ENCODE results near the gene SPTBN1. TPM values are rescaled to one million over a fixed set of nuclear protein-coding genes. Genes with fewer than 3 reads are reported as not detected.

SPTBN1 gene
- total RNA-seq = 206 TPM

DNA sequence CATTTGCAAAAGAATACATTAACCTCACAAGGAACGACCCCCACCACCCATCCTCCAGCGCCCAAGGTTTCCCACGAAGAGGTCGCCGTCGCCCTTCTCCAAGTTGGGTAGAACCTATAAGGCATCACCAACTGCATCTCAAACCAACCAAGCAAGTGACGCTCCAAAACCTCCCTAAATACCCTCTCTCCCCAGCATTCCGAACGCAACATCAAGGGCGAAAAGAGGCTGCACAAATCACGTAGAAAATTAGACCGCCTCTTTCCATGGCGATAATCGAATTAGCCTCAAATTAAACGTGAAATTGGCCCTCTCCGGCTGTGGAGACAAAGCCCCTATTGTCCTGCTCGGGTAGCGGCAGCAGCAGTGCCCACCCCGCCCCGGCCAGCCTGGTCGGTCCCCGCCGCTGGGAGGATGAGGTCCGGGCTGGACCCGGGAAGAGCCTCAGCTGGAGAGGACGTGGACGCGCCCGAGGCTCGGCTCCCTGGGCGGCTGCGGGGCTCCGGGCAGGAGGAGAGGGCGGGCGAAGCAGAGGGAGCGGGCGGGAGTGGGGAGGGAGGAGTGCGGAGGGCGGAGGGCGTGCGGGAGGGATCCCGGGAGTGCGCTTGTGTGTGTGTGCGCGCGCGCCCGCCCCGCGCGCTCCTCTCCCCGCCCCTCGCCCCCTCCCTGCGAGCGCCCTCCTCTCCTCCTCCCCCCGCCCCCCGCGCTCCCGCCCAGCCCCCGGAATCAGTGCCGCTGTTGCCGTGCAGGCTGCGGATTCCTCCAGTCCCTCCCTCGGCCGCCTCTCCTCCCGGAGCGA lies at the start of gene SPTBN1:
SPTBN1 (plus strand) TSS at position 765 of the 799 bp plus-strand sequence. CDS start 70,092 bp downstream, outside the sequence.
- peak in 2 of 3 donors; percentile 82 to 83 for DNase-seq (ENCODE audit: low read depth in 2 of 3, low spot score in 2 of 3)

DNA sequence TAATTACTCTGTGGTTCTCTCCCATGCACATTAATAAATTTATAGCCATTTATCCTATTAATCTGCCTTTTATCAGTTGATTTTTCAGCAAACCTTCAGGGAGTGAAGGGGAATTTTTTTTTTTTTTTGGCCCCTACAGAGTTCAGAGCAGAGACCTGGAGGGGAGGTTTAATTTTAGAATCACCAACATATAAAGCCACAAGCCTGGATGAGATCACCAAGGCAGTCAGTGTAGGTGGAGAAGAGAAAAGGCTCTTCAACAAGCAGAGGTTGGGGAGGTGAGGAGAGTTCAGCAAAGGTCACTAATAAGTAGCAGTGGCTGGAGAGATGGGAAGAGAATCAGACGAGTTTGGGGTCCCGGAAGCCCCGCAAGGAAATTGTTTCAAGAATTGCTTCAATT lies 48.4 kb upstream of the SPTBN1 start:
- DNase-seq (ENCODE audit: low read depth in 2 of 3, low spot score in 2 of 3) = no peak

DNA sequence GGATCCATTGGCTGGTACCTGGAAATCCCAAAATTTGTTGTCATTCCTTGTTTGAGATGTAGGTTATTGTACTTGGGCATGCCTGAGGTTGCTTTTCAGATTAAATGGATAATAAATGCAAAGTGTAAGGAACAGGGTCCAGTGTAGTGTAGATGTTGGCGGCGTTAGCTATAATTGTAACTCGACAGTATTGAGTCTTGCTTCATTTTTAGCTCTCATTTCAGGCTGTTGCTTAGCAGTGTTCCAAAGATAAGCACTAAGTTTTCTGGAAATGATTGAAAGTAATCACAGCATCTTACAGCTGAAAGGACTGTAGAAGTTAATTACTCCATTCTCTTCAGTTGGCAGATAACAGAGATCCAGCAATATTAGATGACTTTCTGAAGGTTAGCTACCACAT lies 47.8 kb upstream of the SPTBN1 start:
- DNase-seq (ENCODE audit: low read depth in 2 of 3, low spot score in 2 of 3) = no peak

DNA sequence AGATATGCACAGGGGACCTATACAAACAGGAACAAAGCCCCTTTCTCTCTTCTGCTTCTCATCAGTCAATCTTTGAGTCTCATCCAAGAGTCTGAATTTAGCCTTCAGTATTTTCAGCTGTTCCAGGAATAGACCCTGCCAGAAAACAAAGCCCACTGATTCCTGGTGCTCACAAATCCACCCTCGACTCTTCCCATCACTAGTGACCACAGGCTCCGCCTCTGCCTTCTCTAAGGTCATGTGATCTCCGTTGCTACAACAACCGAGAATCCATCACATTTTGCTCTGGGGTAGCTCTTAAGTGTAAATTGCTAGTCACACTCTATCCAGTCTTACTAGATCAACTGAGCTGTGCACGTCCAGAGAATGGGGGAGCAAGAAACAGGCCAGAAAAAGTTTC lies 46.4 kb upstream of the SPTBN1 start:
- no peak for DNase-seq (ENCODE audit: low read depth in 2 of 3, low spot score in 2 of 3)

DNA sequence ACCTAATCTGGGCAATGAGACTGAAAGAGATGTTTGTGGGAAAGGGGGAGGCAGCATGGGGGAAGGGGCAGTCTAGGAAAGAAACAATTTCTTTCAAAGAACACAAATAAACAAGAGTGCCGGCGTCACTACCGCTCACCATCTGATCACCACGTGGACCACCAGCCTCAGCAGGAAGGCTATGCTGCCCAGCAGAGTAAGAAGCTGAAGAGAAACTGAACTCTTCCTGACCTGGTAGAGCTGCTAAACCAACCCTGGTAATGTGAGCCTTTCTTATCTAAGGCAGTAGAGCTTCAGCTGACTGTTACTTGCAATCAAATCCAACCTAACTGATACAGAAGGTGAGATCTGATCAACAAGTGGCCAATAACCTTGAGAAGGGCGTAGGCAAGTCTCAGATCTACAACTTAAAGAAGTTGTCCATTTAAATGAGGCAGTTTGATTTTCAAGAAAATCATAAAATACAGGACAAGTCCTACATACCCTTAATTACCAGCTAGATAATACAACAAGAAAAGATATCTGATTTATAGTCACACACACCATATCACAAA lies 44.2 kb upstream of the SPTBN1 start:
- no peak for DNase-seq (ENCODE audit: low read depth in 2 of 3, low spot score in 2 of 3)

DNA sequence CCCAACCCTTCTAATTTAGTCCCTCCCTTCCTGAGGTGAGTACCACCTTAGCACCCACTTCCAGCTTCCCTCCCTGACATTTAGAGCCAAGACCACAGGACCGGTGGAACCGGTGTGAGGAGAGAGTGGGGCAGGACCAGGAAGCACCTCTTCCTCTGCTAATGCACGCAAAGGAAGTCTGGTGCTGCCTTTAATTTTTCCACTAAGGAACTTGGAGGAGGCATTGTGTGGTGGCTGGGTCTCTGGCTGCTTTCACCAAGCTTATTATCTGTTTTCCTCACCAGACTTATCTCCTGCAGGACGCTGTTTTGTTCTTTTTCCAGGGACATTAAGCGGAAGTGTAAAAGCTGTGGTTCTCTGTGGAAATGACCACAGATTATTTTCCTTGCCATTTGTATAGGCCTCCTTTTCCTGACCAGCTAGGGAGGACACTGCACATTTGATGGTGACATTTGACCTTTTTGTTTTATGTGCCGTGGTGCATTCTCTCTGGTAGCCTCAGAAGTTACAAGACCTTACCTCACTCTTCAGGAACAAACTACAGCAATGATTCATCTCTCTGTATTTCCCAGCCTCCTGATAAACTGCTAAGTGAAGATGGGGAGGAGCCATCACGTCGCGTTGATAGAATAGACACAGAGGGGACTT lies 39.8 kb upstream of the SPTBN1 start:
- no peak for DNase-seq (ENCODE audit: low read depth in 2 of 3, low spot score in 2 of 3)

DNA sequence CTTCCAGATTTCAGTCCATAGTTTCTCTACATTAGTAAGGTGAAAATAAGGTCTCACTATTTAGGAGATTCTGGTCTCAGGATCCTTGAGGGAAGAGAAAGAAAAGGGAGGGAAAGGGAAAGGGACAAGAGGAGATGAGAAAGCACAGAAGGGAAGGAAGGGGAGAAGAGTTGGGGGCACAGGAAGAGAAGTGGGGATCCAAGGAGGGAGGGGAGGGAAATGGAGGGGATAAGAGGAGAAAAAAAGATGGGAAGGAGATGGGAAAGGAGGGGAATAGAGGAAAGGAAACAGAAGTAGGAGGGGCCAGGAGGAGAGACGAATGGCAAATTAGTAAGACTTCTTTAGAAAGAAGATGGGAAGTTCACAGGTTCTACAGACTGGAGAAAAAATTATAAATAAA lies 39.2 kb upstream of the SPTBN1 start:
- no peak for DNase-seq (ENCODE audit: low read depth in 2 of 3, low spot score in 2 of 3)

DNA sequence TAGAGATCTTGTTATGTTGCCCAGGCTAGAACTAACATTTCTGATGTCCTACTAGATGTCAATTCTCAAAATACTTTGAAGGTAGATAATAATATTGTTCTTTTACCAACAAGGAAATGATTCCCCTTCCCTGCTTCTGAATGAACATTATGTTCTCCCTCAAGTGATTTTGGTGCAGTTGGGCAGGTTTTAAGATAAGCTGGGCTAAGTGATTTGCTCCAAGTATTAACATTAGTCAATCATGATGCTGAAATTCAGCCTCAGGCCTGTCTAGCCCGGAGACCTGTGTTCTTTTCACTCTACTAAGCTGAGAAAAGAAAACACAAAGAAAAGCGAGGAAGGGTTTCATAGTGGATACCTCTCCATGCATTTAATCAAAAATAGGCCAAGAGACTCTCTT lies 38.5 kb upstream of the SPTBN1 start:
- no peak for DNase-seq (ENCODE audit: low read depth in 2 of 3, low spot score in 2 of 3)

DNA sequence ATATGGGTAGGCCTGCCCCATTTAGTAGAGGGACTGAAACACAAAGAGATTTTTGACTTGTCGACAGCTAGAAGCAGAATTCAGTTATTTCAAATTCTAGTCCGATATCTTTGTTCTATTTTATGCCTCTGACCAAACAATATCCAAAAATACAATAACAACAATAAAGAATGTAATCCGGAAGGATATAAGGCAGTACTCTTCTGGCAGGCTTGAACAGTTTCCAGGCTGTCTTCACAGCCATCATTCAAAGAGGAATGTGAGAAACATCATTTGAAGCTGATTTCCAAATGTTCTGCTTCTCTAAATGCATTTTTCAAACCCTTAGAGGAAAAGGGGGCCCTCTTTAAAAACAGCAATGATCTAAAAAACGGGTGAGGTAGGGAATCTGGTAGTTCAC lies 36.7 kb upstream of the SPTBN1 start:
- DNase-seq (ENCODE audit: low read depth in 2 of 3, low spot score in 2 of 3) = no peak

DNA sequence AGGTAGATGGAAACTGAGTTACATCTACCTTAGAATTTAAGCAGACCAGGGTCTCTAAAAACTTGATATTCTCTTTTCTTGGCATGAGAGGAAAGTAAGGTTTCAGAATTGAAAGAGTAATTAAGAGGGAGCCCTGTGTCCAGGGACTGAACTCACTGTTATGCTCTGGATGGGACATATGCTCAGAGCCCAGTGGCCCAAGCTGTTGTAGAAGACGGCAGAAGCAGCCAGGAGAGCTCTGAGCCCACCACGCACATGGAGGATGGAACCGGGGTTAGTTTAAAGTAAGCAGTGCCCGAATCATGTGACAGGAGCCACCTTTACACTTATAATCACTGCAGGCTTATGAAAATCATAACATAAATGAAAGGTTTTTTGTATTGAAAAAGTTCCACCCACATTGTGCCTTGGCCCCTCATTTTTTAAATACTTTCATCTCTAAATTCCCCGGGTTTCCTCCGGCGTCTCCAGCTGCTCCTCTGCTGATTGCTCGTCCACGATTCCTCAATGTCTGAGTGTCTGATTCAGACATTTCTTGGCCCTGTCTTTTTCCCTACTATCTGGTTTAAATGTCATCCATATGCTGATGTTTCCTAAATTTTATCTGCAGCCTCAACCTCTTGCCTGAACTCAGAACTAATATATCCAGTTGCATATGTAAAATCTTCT lies 36.1 kb upstream of the SPTBN1 start:
- no peak for DNase-seq (ENCODE audit: low read depth in 2 of 3, low spot score in 2 of 3)

DNA sequence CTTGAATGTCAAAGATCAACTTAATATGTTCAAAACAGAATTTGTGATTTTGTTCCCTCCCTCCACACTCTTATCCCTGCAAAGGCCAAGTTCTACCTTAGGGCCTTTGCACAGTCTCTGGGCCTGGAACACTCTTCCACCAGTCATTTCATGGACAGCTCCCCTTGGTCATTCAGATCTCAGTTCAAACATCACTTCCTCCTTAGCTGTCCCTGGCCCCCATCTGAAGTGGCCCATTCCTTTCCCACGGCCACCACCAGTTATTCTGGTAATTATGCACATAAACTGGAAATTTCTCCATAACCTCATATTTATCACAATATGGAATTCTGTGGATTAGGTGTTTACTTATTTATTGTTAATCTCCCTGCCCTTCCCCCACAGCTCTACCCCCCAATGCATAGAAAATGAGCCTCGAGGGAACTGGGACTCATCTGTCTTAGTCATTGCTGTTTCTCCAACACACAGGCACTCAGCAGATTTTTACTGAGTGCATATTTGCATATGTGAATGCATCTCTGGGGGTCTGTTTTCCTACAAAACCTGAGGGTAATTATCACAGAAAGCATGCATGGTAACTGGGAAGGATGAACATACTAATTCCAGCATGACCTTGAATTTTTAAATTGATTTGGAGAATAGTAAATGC lies 35.5 kb upstream of the SPTBN1 start:
- no peak for DNase-seq (ENCODE audit: low read depth in 2 of 3, low spot score in 2 of 3)

DNA sequence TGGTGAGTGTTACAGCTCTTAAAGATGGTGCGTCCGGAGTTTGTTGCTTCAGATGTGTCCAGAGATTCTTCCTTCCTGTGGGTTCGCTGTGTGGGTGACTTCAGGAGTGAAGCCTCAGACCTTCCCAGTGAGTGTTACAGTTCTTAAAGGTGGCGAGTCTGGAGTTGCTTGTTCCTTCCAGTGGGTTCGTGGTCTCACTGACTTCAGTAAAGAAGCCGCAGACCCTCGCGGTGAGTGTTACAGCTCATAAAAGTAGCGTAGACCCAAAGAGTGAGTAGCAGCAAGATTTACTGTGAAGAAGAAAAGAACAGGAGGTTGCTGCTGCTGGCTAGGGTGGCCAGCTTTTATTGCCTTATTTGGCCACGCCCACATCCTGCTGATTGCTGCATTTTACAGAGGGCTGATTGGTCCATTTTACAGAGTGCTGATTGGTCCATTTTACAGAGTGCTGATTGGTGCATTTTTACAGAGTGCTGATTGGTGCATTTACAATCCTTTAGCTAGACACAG lies 34.0 kb upstream of the SPTBN1 start:
- peak in 2 of 3 donors; percentile 59 to 82 for DNase-seq (ENCODE audit: low read depth in 2 of 3, low spot score in 2 of 3)

DNA sequence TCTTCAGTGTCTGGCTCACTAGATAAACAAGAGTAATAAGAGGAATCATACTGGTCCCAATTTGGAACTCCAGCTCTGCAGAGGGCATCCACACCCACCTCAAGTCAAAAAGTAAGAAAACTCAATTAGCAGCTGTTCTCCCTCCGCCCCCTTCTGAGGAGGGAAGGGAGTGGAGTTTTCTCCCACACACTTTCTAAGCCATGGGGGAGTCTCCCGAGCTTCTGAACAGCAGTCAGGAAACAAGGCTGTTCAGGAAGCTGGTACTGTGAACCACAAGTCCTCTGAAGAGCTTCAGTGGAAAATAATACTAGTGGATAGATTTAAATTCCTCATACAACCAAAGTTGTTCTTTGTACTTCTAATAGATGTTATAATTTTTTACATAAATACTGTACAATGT lies 32.9 kb upstream of the SPTBN1 start:
- DNase-seq (ENCODE audit: low read depth in 2 of 3, low spot score in 2 of 3) = no peak

DNA sequence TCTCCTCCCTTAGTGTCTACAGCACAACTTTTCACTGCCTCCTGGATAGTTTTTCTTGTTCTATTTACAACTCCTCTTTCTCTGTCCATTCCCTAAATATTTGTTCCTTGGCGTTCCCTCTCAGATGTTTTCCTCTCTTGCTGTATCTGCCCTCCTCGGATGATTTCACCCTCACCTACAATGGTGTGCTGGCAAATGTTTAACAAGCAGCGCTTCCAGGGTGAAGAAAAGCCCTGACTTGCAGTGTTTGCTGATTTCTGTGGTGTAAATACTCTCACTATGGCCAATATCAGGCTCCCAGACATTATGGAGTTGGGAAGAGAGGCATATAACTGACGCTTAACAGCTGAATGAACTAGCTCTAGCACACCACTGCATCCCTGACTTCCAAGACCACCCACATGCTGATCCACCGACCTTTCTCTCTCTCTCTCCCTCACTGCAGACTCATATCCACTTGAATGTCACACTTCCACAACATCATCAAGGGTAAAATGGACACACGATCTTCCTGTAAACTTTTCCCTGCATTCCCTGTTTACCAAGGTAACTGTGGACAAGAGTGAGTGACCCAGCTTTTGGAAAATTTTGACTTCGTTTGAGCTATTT lies 31.5 kb upstream of the SPTBN1 start:
- DNase-seq (ENCODE audit: low read depth in 2 of 3, low spot score in 2 of 3) = no peak

DNA sequence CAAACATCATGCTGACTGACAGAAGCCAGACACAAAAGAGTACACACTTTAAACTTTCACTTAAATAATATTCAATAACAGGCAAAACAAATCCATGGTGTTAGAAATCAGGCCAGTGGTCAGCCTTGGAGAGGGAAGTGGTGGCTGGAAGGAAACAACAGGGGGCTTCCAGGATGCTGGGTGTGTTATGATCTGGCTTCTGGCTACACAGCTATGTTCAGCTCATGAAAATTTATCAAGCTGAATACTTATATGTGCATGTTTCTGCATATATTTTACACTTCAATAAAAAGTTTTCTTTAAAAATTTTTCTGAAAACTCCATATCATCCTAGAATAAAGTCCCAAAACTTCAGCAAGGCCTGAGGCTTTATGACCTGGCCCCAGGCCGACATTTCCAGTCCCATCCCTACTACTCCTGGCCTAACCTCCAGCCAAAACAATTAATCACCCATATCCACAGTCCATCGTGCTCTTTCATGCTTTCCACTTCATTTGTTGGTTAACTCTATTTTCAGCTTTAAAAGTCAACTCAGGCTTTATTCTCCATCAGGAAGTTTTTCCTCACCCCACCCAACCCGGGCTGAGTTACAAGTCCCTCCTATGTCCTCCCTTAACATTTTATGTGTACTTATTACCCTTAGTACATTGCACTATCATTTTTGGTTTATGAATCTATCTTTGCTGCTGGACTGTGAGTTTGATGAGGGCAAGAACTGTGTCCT lies 27.9 kb upstream of the SPTBN1 start:
- no peak for DNase-seq (ENCODE audit: low read depth in 2 of 3, low spot score in 2 of 3)

DNA sequence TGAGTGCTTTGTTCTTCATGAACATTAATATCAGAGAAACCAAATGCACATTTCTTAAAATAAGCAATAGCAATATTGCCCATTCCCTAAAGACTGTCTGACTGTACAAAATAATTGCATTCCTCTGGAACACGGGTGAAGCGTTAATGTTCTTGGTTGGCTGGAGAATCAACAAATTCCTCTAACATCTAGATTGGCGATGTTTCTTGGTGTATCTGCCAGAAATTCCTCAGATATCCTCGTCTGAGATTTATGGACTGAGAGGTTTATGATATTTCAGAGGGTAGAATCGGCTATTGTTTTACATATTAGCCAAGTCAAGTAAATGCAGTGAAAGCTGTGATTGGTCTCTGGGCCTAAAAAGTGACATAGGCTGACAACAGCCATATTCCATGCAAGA lies 27.1 kb upstream of the SPTBN1 start:
- DNase-seq (ENCODE audit: low read depth in 2 of 3, low spot score in 2 of 3) = no peak

DNA sequence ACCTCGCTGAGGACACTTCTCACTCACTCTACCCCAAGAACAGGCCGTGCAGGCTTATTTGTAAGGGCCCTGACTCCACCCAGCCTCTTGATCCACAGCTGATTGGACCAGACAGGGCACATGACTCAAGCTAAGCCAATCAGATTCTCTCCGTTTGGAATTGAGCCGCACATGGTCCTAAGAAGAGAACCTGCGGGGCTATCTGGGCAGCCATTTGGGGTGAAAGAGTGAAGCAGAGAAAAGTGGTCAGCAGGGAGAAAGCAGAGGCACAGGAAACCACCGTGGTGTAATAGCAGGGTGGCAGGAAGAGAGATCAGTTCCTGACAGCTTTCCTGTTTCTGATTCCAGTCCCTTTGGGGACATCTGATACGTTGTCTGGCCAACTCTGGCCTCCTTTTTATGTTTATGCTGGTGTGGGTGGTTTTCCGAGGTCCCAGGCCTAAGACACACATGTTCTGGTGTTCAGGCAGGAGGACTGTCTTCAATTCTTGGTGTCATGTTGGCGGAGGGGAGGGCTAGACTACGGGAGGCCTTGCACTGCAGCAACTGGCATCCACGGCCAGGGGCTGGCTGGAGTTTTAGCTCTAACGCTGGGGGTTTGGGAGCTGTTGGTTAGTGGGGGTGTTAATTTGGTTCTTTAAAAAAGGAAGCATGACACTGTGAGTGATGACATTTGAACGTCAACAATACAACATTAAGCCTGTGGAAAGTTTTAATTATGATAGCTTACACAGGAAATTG lies 26.1 kb upstream of the SPTBN1 start:
- peak in 2 of 3 donors; percentile 78 to 91 for DNase-seq (ENCODE audit: low read depth in 2 of 3, low spot score in 2 of 3)

DNA sequence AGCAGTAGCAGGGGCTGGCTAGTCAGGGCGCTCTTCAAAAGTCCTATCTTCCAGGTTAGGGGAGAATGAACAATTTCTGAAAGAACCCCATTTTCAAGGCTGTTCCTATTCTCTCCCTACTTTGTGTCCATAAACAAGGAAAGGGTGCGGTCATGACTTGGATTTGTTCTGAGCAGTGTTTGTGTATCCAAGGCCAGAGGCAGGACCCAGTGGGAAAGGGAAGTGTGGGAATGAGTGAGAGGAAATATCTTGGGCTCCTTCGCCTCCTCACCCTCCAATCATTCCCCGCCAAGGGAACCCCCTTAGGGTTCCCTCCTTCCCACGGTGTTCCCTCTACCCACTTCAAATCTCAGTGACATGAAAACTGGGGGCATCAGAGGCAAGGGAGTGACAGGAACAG lies 25.5 kb upstream of the SPTBN1 start:
- DNase-seq (ENCODE audit: low read depth in 2 of 3, low spot score in 2 of 3) = no peak

Data from hematopoietic multipotent progenitor cell (in vitro differentiated cells).